Measurements from ENCODE around the gene PDE6C. TPM values are rescaled to one million over a fixed set of nuclear protein-coding genes. Genes with fewer than 3 reads are reported as not detected.

PDE6C gene
- total and polyA plus RNA-seq, 4 donors, result not detected

DNA sequence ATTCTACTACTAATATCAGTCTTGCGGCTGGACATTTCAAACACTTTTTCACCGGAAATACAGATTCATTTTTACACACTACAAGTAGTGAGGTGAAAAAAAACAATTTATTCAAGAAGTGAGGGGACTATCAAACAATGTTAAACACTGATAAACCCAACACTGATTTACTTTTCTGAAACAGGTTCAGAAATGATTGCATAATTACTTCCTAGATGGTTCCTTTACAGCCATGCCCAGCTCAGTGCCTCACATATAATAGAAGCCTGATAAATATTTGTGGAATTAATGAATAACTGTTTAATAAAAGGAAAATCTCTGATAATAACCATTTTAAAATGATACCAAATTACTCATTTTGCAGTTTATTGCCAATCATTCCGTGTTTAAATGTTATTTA is 55.5 kb downstream of the PDE6C start:
- no peak overlapping the region for H3K4me3 ChIP-seq
- H3K9me3 ChIP-seq (ENCODE audit: control insufficient read depth in 4 of 4, insufficient read depth in 3 of 4, low read length in 3 of 4), result no peaks in the 10 kb centered on the region
- no peak for TF ChIP-seq CTCF (IDR thresholded peaks at IDR 0.05; ENCODE audit: control extremely low read depth, extremely low read depth)
- 91 to 95% methylated on average over 3 of the region's 3 CpGs for WGBS, 2 donors
- no peak overlapping the region for H3K27ac ChIP-seq (ENCODE audit: low read depth in 1 of 2, low read length in 1 of 2)
- DNase-seq, result no peak
- ATAC-seq (ENCODE audit: insufficient read depth, low FRiP score), result no peak
- no peaks in the 10 kb centered on the region for H3K4me1 ChIP-seq (ENCODE audit: control insufficient read depth in 5 of 5, insufficient read depth in 5 of 5, low read length in 5 of 5)
- H3K9ac ChIP-seq (ENCODE audit: insufficient read depth in 1 of 2, low read length in 2 of 2), result no peak overlapping the region
- no peaks in the 10 kb centered on the region for H3K27me3 ChIP-seq (ENCODE audit: control insufficient read depth in 3 of 3, insufficient read depth in 3 of 3, low read length in 2 of 3)
- peaks cover 7 to 28% (median 24%) of the 10 kb centered on the region in 4 donors for H3K36me3 ChIP-seq (ENCODE audit: control insufficient read depth in 4 of 4, insufficient read depth in 4 of 4, low read length in 4 of 4)

GRCh38 chr10:93670372-93670771 is 58.0 kb downstream of the PDE6C start:
- DNase-seq (no peak), ATAC-seq (ENCODE audit: insufficient read depth, low FRiP score) (no peak)
- no peak overlapping the region for H3K9ac ChIP-seq (ENCODE audit: insufficient read depth in 1 of 2, low read length in 2 of 2)
- no peaks in the 10 kb centered on the region for H3K27me3 ChIP-seq (ENCODE audit: control insufficient read depth in 3 of 3, insufficient read depth in 3 of 3, low read length in 2 of 3)
- H3K4me1 ChIP-seq (ENCODE audit: control insufficient read depth in 5 of 5, insufficient read depth in 5 of 5, low read length in 5 of 5), result no peaks in the 10 kb centered on the region
- no peak overlapping the region for H3K27ac ChIP-seq (ENCODE audit: low read depth in 1 of 2, low read length in 1 of 2)
- H3K9me3 ChIP-seq (ENCODE audit: control insufficient read depth in 4 of 4, insufficient read depth in 3 of 4, low read length in 3 of 4), result no peaks in the 10 kb centered on the region
- no peak for TF ChIP-seq CTCF (IDR thresholded peaks at IDR 0.05; ENCODE audit: control extremely low read depth, extremely low read depth)
- no peak overlapping the region for H3K4me3 ChIP-seq
- peaks cover 4 to 39% (median 32%) of the 10 kb centered on the region in 4 donors for H3K36me3 ChIP-seq (ENCODE audit: control insufficient read depth in 4 of 4, insufficient read depth in 4 of 4, low read length in 4 of 4)

DNA sequence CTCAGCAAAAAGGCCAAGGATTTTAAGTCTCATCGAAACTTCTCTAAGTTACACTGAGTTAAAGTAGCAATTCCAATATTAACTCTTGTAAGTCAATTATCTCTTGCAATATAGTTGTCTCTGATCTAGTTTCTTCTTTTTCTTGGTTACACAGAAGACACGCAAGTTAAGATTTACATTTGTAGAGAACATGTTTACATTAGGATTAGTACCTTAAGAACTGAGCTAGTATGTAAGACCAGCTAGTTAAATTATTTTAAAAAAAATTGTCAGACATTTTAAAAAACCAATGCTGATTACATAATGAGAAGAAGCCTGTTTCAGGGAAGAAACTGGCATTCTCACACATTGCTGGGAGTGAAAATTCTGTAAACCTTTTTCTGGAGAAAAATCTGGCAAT is 58.7 kb downstream of the PDE6C start:
- Histone ChIP-seq H3K4me3 (no peak overlapping the region), H3K4me1 (ENCODE audit: control insufficient read depth in 5 of 5, insufficient read depth in 5 of 5, low read length in 5 of 5) (no peaks in the 10 kb centered on the region), H3K36me3 (ENCODE audit: control insufficient read depth in 4 of 4, insufficient read depth in 4 of 4, low read length in 4 of 4) (peaks cover 3 to 36% (median 30%) of the 10 kb centered on the region in 4 donors), H3K9ac (ENCODE audit: insufficient read depth in 1 of 2, low read length in 2 of 2) (no peak overlapping the region), H3K27me3 (ENCODE audit: control insufficient read depth in 3 of 3, insufficient read depth in 3 of 3, low read length in 2 of 3) (no peaks in the 10 kb centered on the region), H3K9me3 (ENCODE audit: control insufficient read depth in 4 of 4, insufficient read depth in 3 of 4, low read length in 3 of 4) (no peaks in the 10 kb centered on the region), H3K27ac (ENCODE audit: low read depth in 1 of 2, low read length in 1 of 2) (no peak overlapping the region)
- no peak for ATAC-seq (ENCODE audit: insufficient read depth, low FRiP score)
- 98% methylated on average over 2 of the region's 2 CpGs for WGBS, 2 donors
- DNase-seq, result no peak
- TF ChIP-seq CTCF (IDR thresholded peaks at IDR 0.05; ENCODE audit: control extremely low read depth, extremely low read depth), result no peak

- peaks cover 3 to 34% (median 30%) of the 10 kb centered on the region in 4 donors for H3K36me3 ChIP-seq (ENCODE audit: control insufficient read depth in 4 of 4, insufficient read depth in 4 of 4, low read length in 4 of 4)
These were observed 59.8 kb downstream of the PDE6C start for GRCh38 chr10:93672022-93672678.

More at GRCh38 chr10:93672022-93672678, 59.8 kb downstream of the PDE6C start:
- Histone ChIP-seq H3K4me1 (ENCODE audit: control insufficient read depth in 5 of 5, insufficient read depth in 5 of 5, low read length in 5 of 5) (no peaks in the 10 kb centered on the region), H3K4me3 (no peak overlapping the region), H3K9ac (ENCODE audit: insufficient read depth in 1 of 2, low read length in 2 of 2) (no peak overlapping the region), H3K9me3 (ENCODE audit: control insufficient read depth in 4 of 4, insufficient read depth in 3 of 4, low read length in 3 of 4) (no peaks in the 10 kb centered on the region), H3K27ac (ENCODE audit: low read depth in 1 of 2, low read length in 1 of 2) (no peak overlapping the region), H3K27me3 (ENCODE audit: control insufficient read depth in 3 of 3, insufficient read depth in 3 of 3, low read length in 2 of 3) (no peaks in the 10 kb centered on the region)
- no peak for TF ChIP-seq CTCF (IDR thresholded peaks at IDR 0.05; ENCODE audit: control extremely low read depth, extremely low read depth)
- DNase-seq (no peak), ATAC-seq (ENCODE audit: insufficient read depth, low FRiP score) (no peak)
- WGBS, 2 donors, result 76 to 100% methylated on average over 2 of the region's 2 CpGs
